ENCODE data around the gene PIK3IP1.

The PIK3IP1 gene

GRCh38 chr22:31278151-31278621 is 14.1 kb downstream of the PIK3IP1 start:
- DNase-seq = no peak

GRCh38 chr22:31277741-31278140 is 14.5 kb downstream of the PIK3IP1 start:
- no peak for DNase-seq

- no peak for DNase-seq
Observed at GRCh38 chr22:31276426-31277167, 15.7 kb downstream of the PIK3IP1 start.

GRCh38 chr22:31275576-31275975 is 16.7 kb downstream of the PIK3IP1 start:
- no peak for DNase-seq

- no peak for DNase-seq
Observed at GRCh38 chr22:31275018-31275417, 17.3 kb downstream of the PIK3IP1 start.

- no peak for DNase-seq
Observed at GRCh38 chr22:31274017-31274416, 18.3 kb downstream of the PIK3IP1 start.

GRCh38 chr22:31272522-31273446 is 19.5 kb downstream of the PIK3IP1 start:
- DNase-seq = peak; percentile 39

- DNase-seq = no peak
Observed at GRCh38 chr22:31271485-31271884, 20.8 kb downstream of the PIK3IP1 start.

GRCh38 chr22:31271026-31271425 is 21.3 kb downstream of the PIK3IP1 start:
- no peak for DNase-seq

- no peak for DNase-seq
Observed at GRCh38 chr22:31269892-31270579, 22.3 kb downstream of the PIK3IP1 start.

- no peak for DNase-seq
Observed at GRCh38 chr22:31268281-31268680, 24.0 kb downstream of the PIK3IP1 start.

- DNase-seq = no peak
Observed at GRCh38 chr22:31263896-31264640, 28.2 kb downstream of the PIK3IP1 start.

- no peak for DNase-seq
Observed at GRCh38 chr22:31262312-31263133, 29.8 kb downstream of the PIK3IP1 start.

- DNase-seq = no peak
Observed at GRCh38 chr22:31260474-31260856, 31.8 kb downstream of the PIK3IP1 start.

GRCh38 chr22:31259798-31260473 is 32.4 kb downstream of the PIK3IP1 start:
- no peak for DNase-seq

GRCh38 chr22:31253949-31254348 is 38.3 kb downstream of the PIK3IP1 start:
- peak; percentile 69 for DNase-seq

- no peak for DNase-seq
Observed at GRCh38 chr22:31250740-31251600, 41.3 kb downstream of the PIK3IP1 start.

GRCh38 chr22:31248965-31249958 is 43.0 kb downstream of the PIK3IP1 start:
- no peak for DNase-seq

Data from NCI-H146 (cell line).